ENCODE measurements around the gene CASZ1.

The CASZ1 gene

DNA sequence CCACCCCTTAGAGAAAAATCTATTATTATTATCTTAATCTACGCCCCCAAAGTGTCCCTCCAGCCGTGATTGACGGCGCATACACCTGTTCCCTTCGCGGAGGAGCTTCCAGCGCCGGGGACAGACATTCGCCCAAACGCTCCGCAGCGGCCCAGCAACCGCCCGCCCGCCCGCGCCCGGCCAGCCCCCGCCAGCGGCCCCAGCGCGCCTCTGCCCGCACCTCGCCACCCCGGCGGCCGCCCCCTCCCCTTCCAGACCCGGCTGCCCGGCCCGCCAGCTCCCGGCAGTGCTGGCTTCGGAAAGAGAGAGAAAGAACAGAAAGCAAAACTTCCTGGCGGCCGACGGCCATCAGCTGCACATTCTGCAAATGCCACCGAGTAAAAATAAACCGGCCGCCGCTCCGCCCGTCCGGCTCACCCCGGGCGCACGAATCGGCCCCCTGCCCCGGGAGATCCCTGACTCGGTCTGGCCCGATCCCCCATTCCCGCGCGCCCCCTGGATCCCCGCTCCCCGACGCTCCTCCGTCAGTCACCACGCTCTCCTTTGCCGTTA lies 1.6 kb downstream of the CASZ1 start:
- peaks cover 3% of the 10 kb centered on the region for H3K4me1 ChIP-seq
- peaks cover 48% of the 10 kb centered on the region for H3K27me3 ChIP-seq (ENCODE audit: low read depth)
- no peaks in the 10 kb centered on the region for H3K9me3 ChIP-seq
- DNase-seq (ENCODE audit: low spot score in 2 of 2), result no peak
- H3K4me3 ChIP-seq, result peak overlapping the region; percentile 47
- in situ Hi-C loops (cut with MboI; ENCODE audit: low sequenced_read_pairs), result no loop called here
- no peaks in the 10 kb centered on the region for H3K36me3 ChIP-seq (replicated peaks)

DNA sequence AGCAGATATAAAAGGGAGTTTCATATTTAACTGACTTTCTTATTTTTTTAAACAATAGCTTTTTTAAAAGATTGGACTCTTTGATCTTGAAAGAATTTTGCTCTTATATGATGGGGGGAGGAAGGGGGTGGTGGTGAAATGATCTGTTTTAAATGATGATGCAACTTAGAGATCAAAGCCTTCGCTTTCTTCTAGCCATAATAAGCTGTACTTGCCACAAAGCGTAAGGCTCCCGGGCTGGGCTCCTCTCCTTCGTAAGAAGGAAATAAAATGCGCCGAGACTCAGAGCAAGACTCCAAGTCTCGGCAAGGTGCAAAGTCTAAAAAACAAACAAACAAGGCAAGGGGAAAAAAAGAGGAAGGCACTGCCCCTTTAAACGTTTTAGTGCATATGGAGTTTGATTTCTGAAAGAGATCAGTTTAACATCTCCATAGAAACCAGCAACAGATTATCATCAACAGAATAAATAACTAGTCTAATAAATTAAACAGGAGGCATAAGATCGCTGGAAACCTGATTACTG lies 3.3 kb downstream of the CASZ1 start:
- DNase-seq (ENCODE audit: low spot score in 2 of 2), result no peak
- no peaks in the 10 kb centered on the region for H3K36me3 ChIP-seq (replicated peaks)
- H3K27me3 ChIP-seq (ENCODE audit: low read depth), result peaks cover 63% of the 10 kb centered on the region
- H3K9me3 ChIP-seq, result no peaks in the 10 kb centered on the region
- H3K4me1 ChIP-seq, result peaks cover 3% of the 10 kb centered on the region
- no peak overlapping the region for H3K4me3 ChIP-seq
- in situ Hi-C loops (cut with MboI; ENCODE audit: low sequenced_read_pairs), result no loop called here

GRCh38 chr1:10791105-10791951 lies 5.1 kb downstream of the CASZ1 start:
- Histone ChIP-seq H3K27me3 (ENCODE audit: low read depth) (peaks cover 74% of the 10 kb centered on the region), H3K36me3 (replicated peaks) (no peaks in the 10 kb centered on the region), H3K4me3 (no peak overlapping the region), H3K9me3 (no peaks in the 10 kb centered on the region), H3K4me1 (no peaks in the 10 kb centered on the region; the same call in 1 of the 2 replicates)
- in situ Hi-C loops (cut with MboI; ENCODE audit: low sequenced_read_pairs), result no loop called here
- DNase-seq (ENCODE audit: low spot score in 2 of 2), result no peak

- Histone ChIP-seq H3K27me3 (ENCODE audit: low read depth) (peaks cover 68% of the 10 kb centered on the region), H3K4me1 (no peaks in the 10 kb centered on the region; the same call in 1 of the 2 replicates), H3K36me3 (replicated peaks) (no peaks in the 10 kb centered on the region), H3K9me3 (no peaks in the 10 kb centered on the region), H3K4me3 (no peak overlapping the region)
- DNase-seq (ENCODE audit: low spot score in 2 of 2), result no peak
- in situ Hi-C loops (cut with MboI; ENCODE audit: low sequenced_read_pairs), result no loop called here
Measured at GRCh38 chr1:10789803-10790702, 6.4 kb downstream of the CASZ1 start.

DNA sequence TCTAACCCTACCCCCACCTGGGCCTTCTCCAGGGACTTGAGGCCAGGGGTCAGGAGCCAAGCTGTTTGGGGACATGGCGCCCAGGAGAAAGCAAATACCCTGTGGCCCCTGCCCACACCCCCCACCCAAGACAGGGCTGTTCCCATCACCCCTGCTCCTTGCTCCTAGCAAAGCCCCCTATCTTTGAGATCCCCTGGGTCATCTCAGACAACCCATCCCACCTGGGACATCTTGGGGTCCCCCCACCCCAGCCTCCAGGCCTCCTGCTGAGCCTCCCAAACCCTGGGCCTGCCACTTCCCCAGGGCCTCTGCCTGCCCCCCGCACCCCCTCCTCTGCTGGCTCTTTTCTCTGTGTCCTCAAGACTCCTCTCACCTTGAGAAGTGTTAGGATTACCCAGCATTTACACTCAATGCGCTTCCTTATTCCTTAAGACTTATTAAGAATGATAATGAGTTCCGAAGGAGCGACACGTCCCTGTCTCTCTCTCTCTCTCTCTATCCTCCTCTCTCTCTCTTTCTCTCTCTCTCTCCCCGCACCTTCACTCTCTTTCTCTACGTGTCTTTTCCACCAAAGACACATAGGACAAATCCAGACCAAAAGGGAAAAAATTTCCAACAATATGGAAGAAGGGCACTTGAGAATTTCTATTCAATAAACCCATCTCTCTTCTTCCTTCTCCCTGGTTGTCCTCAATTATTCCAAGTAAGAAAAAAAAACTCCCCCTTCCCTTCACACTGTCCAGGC lies 7.2 kb downstream of the CASZ1 start:
- in situ Hi-C loops (cut with MboI; ENCODE audit: low sequenced_read_pairs), result no loop called here
- no peak for DNase-seq (ENCODE audit: low spot score in 2 of 2)
- Histone ChIP-seq H3K9me3 (no peaks in the 10 kb centered on the region), H3K4me1 (no peaks in the 10 kb centered on the region; the same call in 1 of the 2 replicates), H3K27me3 (ENCODE audit: low read depth) (peaks cover 64% of the 10 kb centered on the region), H3K4me3 (no peak overlapping the region), H3K36me3 (replicated peaks) (no peaks in the 10 kb centered on the region)

- no peak for DNase-seq (ENCODE audit: low spot score in 2 of 2)
- in situ Hi-C loops (cut with MboI; ENCODE audit: low sequenced_read_pairs), result no loop called here
- Histone ChIP-seq H3K27me3 (ENCODE audit: low read depth) (peaks cover 57% of the 10 kb centered on the region), H3K36me3 (replicated peaks) (no peaks in the 10 kb centered on the region), H3K9me3 (no peaks in the 10 kb centered on the region), H3K4me3 (no peak overlapping the region), H3K4me1 (no peaks in the 10 kb centered on the region; the same call in 1 of the 2 replicates)
Measured at GRCh38 chr1:10788592-10789006, 7.8 kb downstream of the CASZ1 start.

GRCh38 chr1:10787286-10787685 lies 9.2 kb downstream of the CASZ1 start:
- in situ Hi-C loops (cut with MboI; ENCODE audit: low sequenced_read_pairs), result no loop called here
- no peak overlapping the region for H3K4me3 ChIP-seq
- H3K4me1 ChIP-seq, result no peaks in the 10 kb centered on the region; the same call in 1 of the 2 replicates
- H3K9me3 ChIP-seq, result no peaks in the 10 kb centered on the region
- DNase-seq (ENCODE audit: low spot score in 2 of 2), result no peak
- H3K36me3 ChIP-seq (replicated peaks), result no peaks in the 10 kb centered on the region
- peaks cover 47% of the 10 kb centered on the region for H3K27me3 ChIP-seq (ENCODE audit: low read depth)

DNA sequence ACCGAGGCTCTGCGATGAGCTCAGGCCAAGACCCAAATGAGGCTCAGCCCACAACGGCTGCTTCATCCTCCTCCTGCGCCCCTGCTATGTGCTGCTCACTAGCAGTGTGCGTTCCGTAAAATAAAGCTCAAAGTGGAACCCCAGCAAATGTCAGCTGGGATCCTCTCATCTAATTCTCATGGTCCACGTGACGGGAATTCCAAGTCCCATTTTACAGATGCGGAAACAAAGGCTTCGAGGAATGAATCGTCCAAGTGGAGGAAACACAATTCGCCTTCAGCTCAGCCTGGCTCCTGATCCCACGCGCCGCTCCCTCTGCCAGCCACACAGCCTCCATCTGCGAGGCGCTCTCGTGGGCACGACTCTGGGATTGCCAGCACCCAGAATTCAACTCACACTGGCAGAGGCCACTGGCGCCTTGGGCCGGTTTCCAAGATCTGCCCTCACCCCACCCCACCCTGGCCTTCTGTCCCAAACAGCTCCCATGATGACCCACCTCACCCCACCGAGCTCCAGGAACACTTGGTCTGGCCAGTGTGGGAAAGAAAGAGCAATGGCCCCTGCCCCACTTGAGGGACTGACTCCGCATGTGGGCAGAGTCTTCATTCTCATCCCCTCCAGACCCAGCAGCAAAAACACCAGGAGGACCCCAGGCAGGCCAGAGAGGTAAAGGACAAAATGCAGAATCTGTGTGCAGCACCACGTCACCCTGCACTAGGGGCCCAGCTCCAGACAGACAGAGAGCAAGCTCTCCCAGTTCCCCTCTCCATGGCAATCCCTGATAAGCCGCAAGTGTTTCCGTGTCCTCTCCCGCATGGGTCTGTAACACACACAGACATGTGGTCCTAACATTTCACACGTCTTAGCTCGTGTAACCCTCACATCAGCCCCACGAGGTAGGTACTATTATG lies 10.5 kb downstream of the CASZ1 start:
- no peaks in the 10 kb centered on the region for H3K4me1 ChIP-seq
- H3K9me3 ChIP-seq, result no peaks in the 10 kb centered on the region
- in situ Hi-C loops (cut with MboI; ENCODE audit: low sequenced_read_pairs), result no loop called here
- peaks cover 39% of the 10 kb centered on the region for H3K27me3 ChIP-seq (ENCODE audit: low read depth)
- no peak for DNase-seq (ENCODE audit: low spot score in 2 of 2)
- no peaks in the 10 kb centered on the region for H3K36me3 ChIP-seq (replicated peaks)
- no peak overlapping the region for H3K4me3 ChIP-seq

DNA sequence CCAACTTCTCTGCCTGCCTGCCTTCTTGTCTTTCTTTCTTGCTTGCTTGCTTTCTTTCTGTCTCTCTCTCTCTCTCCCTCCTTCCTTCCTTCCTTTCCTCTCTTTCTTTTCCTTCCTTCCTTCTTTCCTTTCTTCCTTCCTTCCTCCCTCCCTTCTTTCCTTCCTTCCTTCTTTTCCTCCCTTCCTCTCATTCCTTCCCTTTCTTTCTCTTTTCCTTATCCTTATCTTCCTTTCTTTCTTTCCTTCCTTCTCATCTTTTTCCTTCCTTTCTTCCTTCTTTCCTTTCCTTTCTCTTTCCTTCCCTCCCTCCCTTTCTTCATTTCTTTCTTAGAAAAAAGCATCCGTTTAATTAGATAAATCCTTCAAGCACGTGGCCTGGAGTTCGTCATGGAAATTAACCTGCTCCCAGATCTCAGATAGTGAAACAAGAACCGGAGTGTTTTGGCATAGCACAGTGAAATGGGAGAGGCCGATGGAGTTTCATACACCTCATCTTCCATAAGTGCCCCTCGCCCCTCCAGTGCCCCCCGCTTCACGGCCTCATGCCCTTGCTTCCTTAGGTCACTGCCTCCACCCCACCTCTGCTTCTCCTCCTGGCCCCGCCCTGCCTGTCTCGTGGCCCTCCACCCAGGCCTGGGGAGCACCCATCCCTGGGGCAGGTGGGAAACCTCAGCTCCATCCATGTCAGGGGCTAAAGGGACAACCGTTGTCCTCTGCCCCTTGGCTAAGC lies 11.3 kb downstream of the CASZ1 start:
- in situ Hi-C loops (cut with MboI; ENCODE audit: low sequenced_read_pairs), result no loop called here
- peaks cover 31% of the 10 kb centered on the region for H3K27me3 ChIP-seq (ENCODE audit: low read depth)

GRCh38 chr1:10782491-10783244 lies 13.8 kb downstream of the CASZ1 start:
- H3K9me3 ChIP-seq, result no peaks in the 10 kb centered on the region
- no peak overlapping the region for H3K4me3 ChIP-seq
- H3K4me1 ChIP-seq, result no peaks in the 10 kb centered on the region
- in situ Hi-C loops (cut with MboI; ENCODE audit: low sequenced_read_pairs), result no loop called here
- H3K36me3 ChIP-seq (replicated peaks), result no peaks in the 10 kb centered on the region
- no peak for DNase-seq (ENCODE audit: low spot score in 2 of 2)
- H3K27me3 ChIP-seq (ENCODE audit: low read depth), result peaks cover 12% of the 10 kb centered on the region

More for the DNA sequence above, 11.3 kb downstream of the CASZ1 start:
- DNase-seq (ENCODE audit: low spot score in 2 of 2), result no peak
- Histone ChIP-seq H3K9me3 (no peaks in the 10 kb centered on the region), H3K36me3 (replicated peaks) (no peaks in the 10 kb centered on the region), H3K4me1 (no peaks in the 10 kb centered on the region), H3K4me3 (no peak overlapping the region)

- Histone ChIP-seq H3K27me3 (ENCODE audit: low read depth) (peaks cover 2% of the 10 kb centered on the region; the same call in 1 of the 2 replicates), H3K9me3 (no peaks in the 10 kb centered on the region), H3K4me3 (no peak overlapping the region), H3K4me1 (no peaks in the 10 kb centered on the region), H3K36me3 (replicated peaks) (no peaks in the 10 kb centered on the region)
- no peak for DNase-seq (ENCODE audit: low spot score in 2 of 2)
- in situ Hi-C loops (cut with MboI; ENCODE audit: low sequenced_read_pairs), result no loop called here
Measured at GRCh38 chr1:10781137-10781536, 15.3 kb downstream of the CASZ1 start.

All from HAP-1 (cell line).